Endothelial cell of umbilical vein (primary cell): Measurements from ENCODE around the gene TEX53. TPM values are rescaled to one million over a fixed set of nuclear protein-coding genes. Genes with fewer than 3 reads are reported as not detected.

Experiments used
- BruUV-seq: library from RNA; stranded (reverse); fragments of 400-500 nt; replicated peaks from 2 replicates; lab custom pipeline; 2021; lab: Mats Ljungman, UMichigan
- CTCF ChIA-PET: fragments of 300-600, 350-600 bp; sonication (Branson Sonifier 250); formaldehyde crosslinking; loops from one replicate; lab custom pipeline; 2021; ENCODE audit warnings: antibody characterized with exemption, inconsistent platforms; lab: Charles Lee
- POLR2A ChIA-PET: fragments of 300-600, 350-600 bp; sonication (Branson Sonifier 250); formaldehyde crosslinking; loops from one replicate; lab custom pipeline; 2021; ENCODE audit warnings: antibody characterized with exemption, inconsistent platforms; lab: Charles Lee
- DNase-seq: peaks from one replicate; pipeline ENCODE4 v3.0.0-alpha.2; 2011; ENCODE audit warnings: low read depth, low spot score
- FAIRE-seq: peaks from 2 replicates; lab custom pipeline; 2011; peaks lifted over from hg19 to GRCh38; lab: Jason Lieb, UNC
- H2AFZ ChIP-seq: 2 replicates; pipeline ENCODE4 v1.6.0; 2012; ENCODE audit warnings: low read depth, low read length, control low read depth, inconsistent platforms
- H3K27ac ChIP-seq: 2 replicates; pipeline ENCODE4 v1.5.1; 2011; ENCODE audit warnings: low read depth, mild to moderate bottlenecking, control low read depth, low read length, moderate library complexity; ENCODE audit not compliant: insufficient read depth
- H3K27me3 ChIP-seq, 2 experiments: 2 replicates each; pipeline versions ENCODE4 v1.6.0 to v1.6.1; 2011; ENCODE audit warnings: low read length in 2 of 2, mixed read lengths in 1 of 2; ENCODE audit not compliant: control insufficient read depth in 2 of 2, insufficient read depth in 2 of 2
- H3K36me3 ChIP-seq, 2 experiments: 2 replicates in 1 of 2; 3 replicates in 1 of 2; pipeline ENCODE4 v1.5.1; 2011; ENCODE audit warnings: low read length in 2 of 2, mild to moderate bottlenecking in 1 of 2, moderate library complexity in 1 of 2; ENCODE audit not compliant: control insufficient read depth in 2 of 2, insufficient read depth in 2 of 2; ENCODE audit errors: extremely low read depth in 1 of 2
- H3K4me1 ChIP-seq: 3 replicates; pipeline ENCODE4 v1.5.1; 2011; ENCODE audit warnings: mild to moderate bottlenecking, low read length; ENCODE audit not compliant: control insufficient read depth, insufficient read depth; ENCODE audit errors: extremely low read depth
- H3K4me2 ChIP-seq: 2 replicates; pipeline ENCODE4 v1.6.1; 2011; ENCODE audit warnings: low read length, control low read depth, mixed read lengths; ENCODE audit not compliant: insufficient read depth
- H3K4me3 ChIP-seq, 3 experiments: fragments of 200-600 bp in 1 of 3; sonication (generic), shearing (Covaris generic) in 1 of 3; replicated peaks in 1 of 3; 2 replicates each; pipeline ENCODE4 v1.5.1; 2011 to 2016; ENCODE audit warnings: control low read depth in 3 of 3, low read length in 3 of 3, mild to moderate bottlenecking in 2 of 3, inconsistent platforms in 1 of 3, low read depth in 1 of 3, moderate library complexity in 1 of 3; ENCODE audit not compliant: insufficient read depth in 1 of 3
- H3K79me2 ChIP-seq: 2 replicates; pipeline ENCODE4 v1.6.0; 2012; ENCODE audit warnings: low read length, inconsistent platforms; ENCODE audit not compliant: control insufficient read depth, insufficient read depth
- H3K9ac ChIP-seq: replicated peaks from 2 replicates; pipeline ENCODE3; 2011; ENCODE audit warnings: low read length, control low read depth; ENCODE audit not compliant: insufficient read depth; ENCODE audit errors: extremely low read depth
- H3K9me1 ChIP-seq: replicated peaks from 3 replicates; pipeline ENCODE4 v1.6.0; 2011; ENCODE audit warnings: mild to moderate bottlenecking, low read length; ENCODE audit not compliant: control insufficient read depth, insufficient read depth; ENCODE audit errors: extremely low read depth
- H3K9me3 ChIP-seq: replicated peaks from 2 replicates; pipeline ENCODE4 v1.5.1; 2012; ENCODE audit warnings: low read length, inconsistent platforms; ENCODE audit not compliant: control insufficient read depth, insufficient read depth
- H4K20me1 ChIP-seq: replicated peaks from 2 replicates; pipeline ENCODE3; 2011; ENCODE audit warnings: mild to moderate bottlenecking, low read length; ENCODE audit not compliant: control insufficient read depth, insufficient read depth; ENCODE audit errors: extremely low read depth
- CTCF ChIP-seq, 2 donors: IDR thresholded peaks; 1 replicate in 1 of 2; 2 replicates in 1 of 2; pipeline ENCODE4 v1.5.1; 2011; ENCODE audit warnings: low read length in 2 of 2, mild to moderate bottlenecking in 2 of 2, moderate library complexity in 2 of 2, control low read depth in 1 of 2, inconsistent platforms in 1 of 2, low read depth in 1 of 2; ENCODE audit not compliant: insufficient read depth in 1 of 2; ENCODE audit errors: extremely low read depth in 1 of 2
- EZH2 ChIP-seq: IDR thresholded peaks from 2 replicates; pipeline ENCODE4 v1.6.1; 2012; ENCODE audit warnings: borderline replicate concordance, low read depth, mild to moderate bottlenecking, moderate library complexity, low read length, inconsistent platforms; ENCODE audit not compliant: severe bottlenecking
- FOS ChIP-seq: IDR thresholded peaks from 2 replicates; pipeline ENCODE4 v1.6.1; 2011; ENCODE audit warnings: mild to moderate bottlenecking, low read length, moderate library complexity, borderline replicate concordance; ENCODE audit not compliant: insufficient read depth
- GATA2 ChIP-seq: IDR thresholded peaks from 2 replicates; pipeline ENCODE4 v1.7.0; 2011; ENCODE audit warnings: low read depth, mild to moderate bottlenecking, moderate library complexity, mixed read lengths, low read length; ENCODE audit not compliant: insufficient read length, insufficient read depth
- JUN ChIP-seq: IDR thresholded peaks from 2 replicates; pipeline ENCODE4 v1.6.1; 2011; ENCODE audit warnings: borderline replicate concordance, low read depth; ENCODE audit not compliant: insufficient read length, insufficient read depth
- MYC ChIP-seq: IDR thresholded peaks from one replicate; pipeline ENCODE4 v1.6.1; 2011; ENCODE audit warnings: mild to moderate bottlenecking, low read depth, low read length
- POLR2A ChIP-seq: IDR thresholded peaks from 2 replicates; pipeline ENCODE4 v1.6.1; 2012; ENCODE audit warnings: low read depth, mild to moderate bottlenecking, control low read depth, low read length
- POLR2AphosphoS5 ChIP-seq: IDR thresholded peaks from 2 replicates; pipeline ENCODE4 v1.6.1; 2012; ENCODE audit warnings: low read depth, mild to moderate bottlenecking, control low read depth, low read length, moderate library complexity; ENCODE audit not compliant: insufficient read depth
- dilution Hi-C: fragments of 300-500 bp; cut with MboI; formaldehyde crosslinking; loops from one replicate; pipeline ENCODE4 v1.15.0; 2019; ENCODE audit warnings: low sequenced_read_pairs; ENCODE audit not compliant: extremely low pct_ligation_motif_present
- intact Hi-C: fragments of 100-400 bp; cut with micrococcal nuclease; formaldehyde crosslinking; loops from one replicate; pipeline ENCODE4 v1.10.0; 2022
- polyA plus RNA-seq, 4 experiments: library from polyadenylated mRNA; depleted of rRNA in 3 of 4; stranded (reverse) in 3 of 4; unstranded in 1 of 4; fragments of >200 nt; gene quantifications; 2 replicates each; pipeline versions ENCODE4 v1.2.1 to v1.2.3, GENCODE V29; 2011 to 2012; ENCODE audit warnings: missing spikeins in 1 of 4
- total RNA-seq: library from RNA; stranded (reverse); gene quantifications from 2 replicates; pipeline ENCODE4 v1.2.3, GENCODE V29; 2021
- TF ChIP-seq, protein P1 (sequence below): IDR thresholded peaks from 2 replicates; pipeline ENCODE4 v1.6.1; 2011; ENCODE audit not compliant: insufficient read depth, insufficient read length

TEX53 gene
- total and polyA plus RNA-seq, 2 donors (not counting 3 experiments of a cell fraction or from before 2014, with no cell fraction given), result not detected

DNA sequence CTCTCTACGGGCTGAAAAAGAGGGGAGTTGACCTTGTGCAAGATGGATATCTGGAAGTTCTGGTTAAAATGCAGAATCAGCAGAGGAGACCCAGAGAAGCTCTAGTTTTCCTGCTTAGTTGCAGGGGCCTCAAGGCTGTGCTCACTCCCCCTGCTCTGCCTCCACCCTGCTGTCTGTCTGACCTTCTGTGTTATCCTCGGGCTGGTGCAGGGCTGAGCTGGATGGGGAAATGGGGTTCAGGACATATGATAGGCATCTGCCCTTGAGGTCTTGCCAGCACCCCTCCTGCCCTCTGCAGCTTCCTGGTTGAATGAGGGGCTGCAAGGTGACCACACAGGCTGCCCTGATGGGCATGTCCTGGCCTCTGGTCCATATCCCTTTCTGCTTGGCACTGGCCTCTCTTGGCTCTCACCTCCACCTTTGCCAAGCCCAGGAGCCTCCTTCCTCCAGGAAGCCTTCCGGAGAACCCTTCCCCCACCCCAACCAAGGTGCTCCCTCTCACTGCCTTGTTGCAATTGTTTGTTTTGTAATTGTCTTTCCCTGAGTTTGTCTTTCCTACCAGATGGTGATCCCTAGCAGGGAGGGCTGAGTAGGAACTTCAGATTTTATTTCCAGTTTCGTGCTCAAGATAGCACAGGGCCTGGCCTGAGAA lies 45.2 kb downstream of the TEX53 start:
- H3K4me1 ChIP-seq, result peaks cover 10% of the 10 kb centered on the region
- CTCF ChIA-PET, result interaction anchor here (0.9 to 2.8 kb wide), 5 partner anchors 9 to 207 kb away, joined by 3 to 17 read pairs (median 5); no protein-coding TSS in a partner anchor
- TSS peak; percentile 18 for BruUV-seq
- TF ChIP-seq FOS, result no peak
- no peak for TF ChIP-seq MYC
- no peak for TF ChIP-seq POLR2A
- no peaks in the 10 kb centered on the region for H3K27me3 ChIP-seq
- no peak overlapping the region for H3K9ac ChIP-seq
- H2AFZ ChIP-seq, result no peak overlapping the region
- DNase-seq (no peak), FAIRE-seq (no peak)
- POLR2A ChIA-PET, result interaction anchor here (1.3 kb wide), 1 partner anchor 25 kb away, joined by 5 read pairs; the partner anchor contains the start of gene ATP6V1G1
- H3K79me2 ChIP-seq, result no peaks in the 10 kb centered on the region
- no peaks in the 10 kb centered on the region for H4K20me1 ChIP-seq
- H3K27ac ChIP-seq, result no peak overlapping the region
- H3K4me2 ChIP-seq, result peak overlapping the region; percentile 40
- no peaks in the 10 kb centered on the region for H3K36me3 ChIP-seq
- H3K4me3 ChIP-seq, result peak overlapping the region in 1 of 3 experiments; percentile 22
- dilution Hi-C loops (no loop called here), intact Hi-C loops (no loop called here)
- no peaks in the 10 kb centered on the region for H3K9me1 ChIP-seq
- no peaks in the 10 kb centered on the region for H3K9me3 ChIP-seq

DNA sequence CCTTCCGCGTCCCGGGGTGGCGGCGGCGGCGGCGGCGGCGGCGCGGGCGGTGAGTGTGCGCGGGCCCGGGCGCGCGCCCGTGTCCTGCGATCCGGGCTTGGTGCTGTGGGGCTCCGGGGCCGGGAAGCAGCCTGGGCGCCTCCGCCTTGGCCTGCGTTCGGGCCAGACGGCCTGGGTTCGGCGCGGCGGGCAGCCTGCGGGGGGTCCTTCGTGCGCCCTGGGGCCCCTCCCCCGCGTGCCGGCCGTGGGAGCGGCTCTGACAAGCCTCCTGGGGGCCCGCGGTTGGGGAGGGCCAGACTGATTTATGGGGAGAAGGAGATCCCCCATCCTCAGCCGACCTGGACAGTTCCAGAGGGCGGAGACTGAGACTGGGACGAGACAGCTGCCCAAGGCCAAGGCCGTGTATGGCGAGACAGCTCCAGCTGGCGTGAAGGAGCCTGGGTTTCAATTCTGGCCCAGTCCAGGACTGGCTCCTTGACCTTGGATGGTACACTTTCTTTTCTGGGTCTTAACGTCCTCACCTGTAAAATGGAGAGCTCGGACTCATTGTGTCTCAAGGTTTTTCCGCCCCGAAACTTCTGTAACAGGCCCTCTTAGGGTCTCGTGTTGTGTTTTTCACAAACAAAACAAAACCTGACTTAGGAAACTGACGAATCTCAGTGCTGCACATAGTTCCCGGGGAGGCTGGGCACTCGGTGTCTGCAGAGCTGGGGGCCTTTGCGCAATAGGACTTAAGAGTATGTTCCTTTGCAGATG lies 45.9 kb downstream of the TEX53 start:
- intact Hi-C loops, result loop anchor here (1.0 kb wide), 1 partner anchor 24 kb away; the partner anchor contains the start of gene ATP6V1G1
- no peak for TF ChIP-seq POLR2AphosphoS5
- no peak for TF ChIP-seq POLR2A
- TF ChIP-seq FOS, result no peak
- TF ChIP-seq CTCF (IDR thresholded peaks at IDR 0.05; ENCODE audit: extremely low read depth in 1 of 2, insufficient read depth in 1 of 2, low read depth in 1 of 2, low read length in 2 of 2), result no peak
- TF ChIP-seq JUN, result no peak
- TF ChIP-seq, protein P1, sequence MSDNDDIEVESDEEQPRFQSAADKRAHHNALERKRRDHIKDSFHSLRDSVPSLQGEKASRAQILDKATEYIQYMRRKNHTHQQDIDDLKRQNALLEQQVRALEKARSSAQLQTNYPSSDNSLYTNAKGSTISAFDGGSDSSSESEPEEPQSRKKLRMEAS, result no peak
- no peak for TF ChIP-seq EZH2
- no peak for TF ChIP-seq MYC
- TF ChIP-seq GATA2, result no peak
- Histone ChIP-seq H3K9ac (peak overlapping the region; percentile 54), H3K4me2 (peak overlapping the region; percentile 40), H3K4me1 (peaks cover 10% of the 10 kb centered on the region), H3K79me2 (no peaks in the 10 kb centered on the region), H4K20me1 (no peaks in the 10 kb centered on the region), H3K27me3 (no peaks in the 10 kb centered on the region), H3K27ac (no peak overlapping the region), H3K9me3 (no peaks in the 10 kb centered on the region), H3K36me3 (no peaks in the 10 kb centered on the region), H3K9me1 (no peaks in the 10 kb centered on the region), H2AFZ (peak overlapping the region; percentile 35), H3K4me3 (peak overlapping the region; percentile 2 to 35 (median 22))
- POLR2A ChIA-PET, result interaction anchor here (1.3 kb wide), 1 partner anchor 24 kb away, joined by 5 read pairs; the partner anchor contains the start of gene ATP6V1G1
- CTCF ChIA-PET, result interaction anchor here (0.9 to 2.8 kb wide), 6 partner anchors 10 to 206 kb away, joined by 3 to 17 read pairs (median 4); partner anchors contain the start of gene ATP6V1G1
- FAIRE-seq (peak; percentile 82), DNase-seq (peak; percentile 57)
- no TSS peak for BruUV-seq
- dilution Hi-C loops, result no loop called here
